GM12878 (cell line): Measurements from ENCODE around the gene CCDC51. TPM values are rescaled to one million over a fixed set of nuclear protein-coding genes. Genes with fewer than 3 reads are reported as not detected.

Experiments
- ATAC-seq: fragments of 200-7000 bp; cut with Tn5 transposase; 3 replicates; pipeline ENCODE4 v1.9.1; 2020; ENCODE audit warnings: mild to moderate bottlenecking, moderate library complexity
- BruUV-seq: library from RNA; stranded (reverse); fragments of 400-500 nt; replicated peaks from 2 replicates; lab custom pipeline; 2021; lab: Mats Ljungman, UMichigan
- CTCF ChIA-PET: fragments of 300-600 bp; sonication (Branson Sonifier 250); formaldehyde crosslinking; extraction: SDS; loops from one replicate; lab custom pipeline; 2021; ENCODE audit warnings: inconsistent platforms; lab: Yijun Ruan, JAX
- POLR2A ChIA-PET: fragments of 350-600 bp; formaldehyde crosslinking; extraction: SDS; loops from one replicate; lab custom pipeline; 2021; ENCODE audit warnings: inconsistent platforms; lab: Charles Lee
- RAD21 ChIA-PET: fragments of 300-600 bp; sonication (Branson Sonifier 250); formaldehyde crosslinking; loops from one replicate; lab custom pipeline; 2023; ENCODE audit warnings: antibody characterized with exemption; ENCODE audit not compliant: unreplicated experiment; lab: Charles Lee
- SMC1A ChIA-PET: fragments of 300-600 bp; sonication (Branson Sonifier 250); formaldehyde crosslinking; loops from one replicate; lab custom pipeline; 2023; ENCODE audit not compliant: unreplicated experiment, uncharacterized antibody; lab: Charles Lee
- DNase-seq: peaks from one replicate; pipeline ENCODE4 v3.0.0-alpha.2; 2011; ENCODE audit warnings: low read depth, low spot score
- FAIRE-seq: peaks from 3 replicates; lab custom pipeline; 2011; peaks lifted over from hg19 to GRCh38; lab: Jason Lieb, UNC
- H2AFZ ChIP-seq: 2 replicates; pipeline ENCODE4 v1.6.0; 2011; ENCODE audit warnings: low read depth, low read length, control low read depth; ENCODE audit not compliant: control insufficient read depth
- H3K27ac ChIP-seq: 2 replicates; pipeline ENCODE4 v1.5.1; 2011; ENCODE audit warnings: control low read depth; ENCODE audit not compliant: control insufficient read depth, insufficient read depth
- H3K27me3 ChIP-seq, 2 experiments: replicated peaks in 1 of 2; 2 replicates each; pipeline versions ENCODE4 v1.6.0 to v1.6.1; 2011; ENCODE audit warnings: low read length in 1 of 2; ENCODE audit not compliant: control insufficient read depth in 2 of 2, insufficient read depth in 2 of 2
- H3K36me3 ChIP-seq, 2 experiments: 2 replicates each; pipeline ENCODE4 v1.5.1; 2011; ENCODE audit warnings: low read length in 1 of 2; ENCODE audit not compliant: control insufficient read depth in 2 of 2, insufficient read depth in 2 of 2
- H3K4me1 ChIP-seq: 2 replicates; pipeline ENCODE4 v1.6.1; 2011; ENCODE audit warnings: mild to moderate bottlenecking, low read length, moderate library complexity, mixed read lengths; ENCODE audit not compliant: control insufficient read depth, insufficient read depth
- H3K4me2 ChIP-seq: 2 replicates; pipeline ENCODE4 v1.6.0; 2011; ENCODE audit warnings: control low read depth; ENCODE audit not compliant: control insufficient read depth, insufficient read depth
- H3K4me3 ChIP-seq: fragments of 200-600 bp; sonication (generic); 2 replicates; pipeline ENCODE4 v1.5.1; 2016
- H3K79me2 ChIP-seq: 2 replicates; pipeline ENCODE4 v1.6.0; 2011; ENCODE audit warnings: low read length; ENCODE audit not compliant: control insufficient read depth, insufficient read depth
- H3K9ac ChIP-seq: 2 replicates; pipeline ENCODE4 v1.8.0; 2011; ENCODE audit warnings: low read length, control low read depth, mixed read lengths; ENCODE audit not compliant: control insufficient read depth, insufficient read depth
- H3K9me3 ChIP-seq: replicated peaks from 3 replicates; pipeline ENCODE4 v1.5.1; 2011; ENCODE audit warnings: mild to moderate bottlenecking, low read length; ENCODE audit not compliant: control insufficient read depth, insufficient read depth
- H4K20me1 ChIP-seq: 2 replicates; pipeline ENCODE4 v1.6.0; 2011; ENCODE audit not compliant: control insufficient read depth, insufficient read depth
- KAT2A ChIP-seq: conservative IDR thresholded peaks from 2 replicates; pipeline ENCODE4 v1.6.1; 2011; ENCODE audit warnings: low read depth, low read length; ENCODE audit not compliant: control insufficient read depth
- MYB ChIP-seq: fragments of 150-350 bp; IDR thresholded peaks from 2 replicates; pipeline ENCODE4 v1.6.1; 2014; ENCODE audit warnings: mild to moderate bottlenecking, low read depth, low read length, borderline replicate concordance
- SMAD1 ChIP-seq: fragments of 450-650 bp; IDR thresholded peaks from 2 replicates; pipeline ENCODE4 v1.6.1; 2018; ENCODE audit warnings: mild to moderate bottlenecking, low read depth; ENCODE audit not compliant: partially characterized antibody
- WGBS: methylation state at CpG from one replicate; pipeline ENCODE4 v1.1.6; 2016; ENCODE audit warnings: low lambda C conversion rate; ENCODE audit not compliant: insufficient replicate concordance, insufficient coverage; ENCODE audit errors: missing lambda C conversion rate; 5-methylcytosine and 5-hydroxymethylcytosine counted together
- in situ Hi-C: fragments of 300-500 bp; cut with MboI; formaldehyde crosslinking; loops from 9 replicates; pipeline ENCODE4 v1.14.3; 2018; ENCODE audit warnings: mixed read lengths
- intact Hi-C: fragments of 100-400 bp; cut with micrococcal nuclease; formaldehyde crosslinking; loops from one replicate; pipeline ENCODE4 v1.14.2; 2022; ENCODE audit not compliant: unreplicated experiment
- polyA plus RNA-seq, 11 experiments: library from polyadenylated mRNA; depleted of rRNA in 4 of 11; unstranded in 6 of 11; stranded (reverse) in 5 of 11; fragments of >200 nt; fragmentation: Nextera tagmentation in 4 of 11; fragmentation: Illumina TruSeq in 1 of 11; extraction: Ambion mirVana in 4 of 11; extraction: Trizol in 1 of 11; gene quantifications; 1 replicate in 1 of 11; 2 replicates in 10 of 11; pipeline versions ENCODE4 v1.2.1 to v1.2.3, GENCODE V29; 2011 to 2016; ENCODE audit warnings: inconsistent platforms in 2 of 11, missing spikeins in 2 of 11, low read depth in 1 of 11
- total RNA-seq, 4 experiments: library from RNA; depleted of rRNA in 3 of 4; stranded (reverse); fragments of >200 nt in 3 of 4; fragmentation: Illumina TruSeq in 1 of 4; extraction: Trizol in 1 of 4; gene quantifications; 2 replicates each; pipeline versions ENCODE4 v1.2.1 to v1.2.3, GENCODE V29; 2013 to 2021
- TF ChIP-seq, protein P1 (sequence below): IDR thresholded peaks from 2 replicates; pipeline ENCODE4 v1.6.1; 2012; ENCODE audit warnings: low read depth, low read length, improper control_type of control experiment

The CCDC51 gene
- total and polyA plus RNA-seq, 10 of the 15 experiments (the other 5 are each of a cell fraction or from before 2014, with no cell fraction given), result 10.6 to 54.9 (median 28.5) TPM

DNA sequence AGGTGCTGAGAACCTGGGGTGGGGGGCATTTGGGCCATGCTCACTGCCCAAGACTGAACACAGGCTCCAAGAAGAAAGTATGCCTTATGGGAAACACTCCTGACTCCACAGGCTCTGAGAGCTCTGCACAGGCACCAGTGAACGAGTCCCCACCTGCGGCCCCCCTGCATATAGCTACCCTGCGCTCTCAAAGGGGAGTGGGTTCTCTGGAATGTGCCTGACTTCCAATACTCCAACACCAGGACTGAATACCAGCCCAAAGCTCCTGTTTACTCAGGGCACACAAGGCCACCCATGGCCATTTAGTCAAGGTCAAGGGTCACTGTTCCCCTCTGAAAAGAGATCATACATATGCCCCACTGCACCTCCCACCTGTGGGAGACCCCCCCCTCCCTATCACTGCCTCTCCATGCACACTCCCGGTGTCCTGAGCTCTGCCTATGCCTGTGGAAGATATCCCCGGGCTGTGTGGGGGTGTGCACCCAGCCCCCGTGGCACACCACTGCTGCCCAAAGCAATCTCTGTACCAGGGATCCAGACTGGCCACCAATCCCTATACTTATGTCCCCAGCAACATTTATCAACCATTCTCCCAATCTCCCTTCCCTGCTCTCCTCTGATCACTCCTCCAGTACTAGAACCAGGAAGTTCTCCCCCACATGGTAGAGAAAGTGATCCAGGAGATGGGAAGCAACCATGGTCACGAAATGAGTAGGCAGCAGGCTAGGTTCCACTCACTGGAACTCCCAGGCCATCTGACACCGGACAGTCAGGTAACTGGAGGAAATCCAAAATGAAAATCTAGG lies 8.5 kb downstream of the CCDC51 start:
- Histone ChIP-seq H3K36me3 (peaks cover 2 to 16% of the 10 kb centered on the region in 2 experiments; a peak in 2 of 4 replicates), H3K27ac (peak overlapping the region; percentile 54; the same call in 1 of the 2 replicates), H2AFZ (no peak overlapping the region), H3K9ac (no peak overlapping the region), H3K9me3 (no peaks in the 10 kb centered on the region), H3K27me3 (no peaks in the 10 kb centered on the region), H3K4me1 (peaks cover 25% of the 10 kb centered on the region), H3K79me2 (no peaks in the 10 kb centered on the region; the same call in 1 of the 2 replicates), H4K20me1 (no peaks in the 10 kb centered on the region), H3K4me2 (no peak overlapping the region), H3K4me3 (no peak overlapping the region)
- ATAC-seq, result no peak
- FAIRE-seq, result no peak
- DNase-seq, result no peak
- intact Hi-C loops (no loop called here), in situ Hi-C loops (no loop called here)
- POLR2A ChIA-PET, result no interaction called here
- TF ChIP-seq MYB (no peak), KAT2A (no peak), SMAD1 (no peak)
- TF ChIP-seq, protein P1, sequence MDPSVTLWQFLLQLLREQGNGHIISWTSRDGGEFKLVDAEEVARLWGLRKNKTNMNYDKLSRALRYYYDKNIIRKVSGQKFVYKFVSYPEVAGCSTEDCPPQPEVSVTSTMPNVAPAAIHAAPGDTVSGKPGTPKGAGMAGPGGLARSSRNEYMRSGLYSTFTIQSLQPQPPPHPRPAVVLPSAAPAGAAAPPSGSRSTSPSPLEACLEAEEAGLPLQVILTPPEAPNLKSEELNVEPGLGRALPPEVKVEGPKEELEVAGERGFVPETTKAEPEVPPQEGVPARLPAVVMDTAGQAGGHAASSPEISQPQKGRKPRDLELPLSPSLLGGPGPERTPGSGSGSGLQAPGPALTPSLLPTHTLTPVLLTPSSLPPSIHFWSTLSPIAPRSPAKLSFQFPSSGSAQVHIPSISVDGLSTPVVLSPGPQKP, result no peak
- 81% methylated on average over 8 of the region's 8 CpGs for WGBS
- SMC1A ChIA-PET, result interaction anchor here (1.2 to 11.5 kb wide), 2 partner anchors 24 to 30 kb away, joined by 4 to 287 read pairs; no protein-coding TSS in a partner anchor
- CTCF ChIA-PET, result interaction anchor here (0.8 to 12.5 kb wide), 3 partner anchors 23 to 159 kb away, joined by 3 to 757 read pairs (median 28); no protein-coding TSS in a partner anchor
- no TSS peak for BruUV-seq
- RAD21 ChIA-PET, result no interaction called here
